Endometrial microvascular endothelial cells (primary cell): ENCODE data around the gene ZNF687. TPM values are rescaled to one million over a fixed set of nuclear protein-coding genes. Genes with fewer than 3 reads are reported as not detected.

Experiments used
- in situ Hi-C: cut with HindIII; loops from 2 replicates; pipeline ENCODE4 v1.10.0; 2017; ENCODE audit warnings: low sequenced_read_pairs, low pct_unique_long_range_greater_than_20kb; ENCODE audit errors: inconsistent ontology term
- total RNA-seq: library from RNA; depleted of rRNA; stranded (reverse); fragments of >200 nt; gene quantifications from one replicate; pipeline ENCODE4 v1.2.3, GENCODE V29; 2015; ENCODE audit errors: inconsistent ontology term

ZNF687 gene
- total RNA-seq, 1 donor from 2014 or later, result 13.5 TPM

GRCh38 chr1:151294742-151295462, 12.8 kb downstream of the ZNF687 start:
- in situ Hi-C loops, result no loop called here

- in situ Hi-C loops, result no loop called here
These were observed 27.8 kb downstream of the ZNF687 start for GRCh38 chr1:151309811-151310323.

GRCh38 chr1:151311011-151311410, 28.9 kb downstream of the ZNF687 start:
- in situ Hi-C loops, result no loop called here

DNA sequence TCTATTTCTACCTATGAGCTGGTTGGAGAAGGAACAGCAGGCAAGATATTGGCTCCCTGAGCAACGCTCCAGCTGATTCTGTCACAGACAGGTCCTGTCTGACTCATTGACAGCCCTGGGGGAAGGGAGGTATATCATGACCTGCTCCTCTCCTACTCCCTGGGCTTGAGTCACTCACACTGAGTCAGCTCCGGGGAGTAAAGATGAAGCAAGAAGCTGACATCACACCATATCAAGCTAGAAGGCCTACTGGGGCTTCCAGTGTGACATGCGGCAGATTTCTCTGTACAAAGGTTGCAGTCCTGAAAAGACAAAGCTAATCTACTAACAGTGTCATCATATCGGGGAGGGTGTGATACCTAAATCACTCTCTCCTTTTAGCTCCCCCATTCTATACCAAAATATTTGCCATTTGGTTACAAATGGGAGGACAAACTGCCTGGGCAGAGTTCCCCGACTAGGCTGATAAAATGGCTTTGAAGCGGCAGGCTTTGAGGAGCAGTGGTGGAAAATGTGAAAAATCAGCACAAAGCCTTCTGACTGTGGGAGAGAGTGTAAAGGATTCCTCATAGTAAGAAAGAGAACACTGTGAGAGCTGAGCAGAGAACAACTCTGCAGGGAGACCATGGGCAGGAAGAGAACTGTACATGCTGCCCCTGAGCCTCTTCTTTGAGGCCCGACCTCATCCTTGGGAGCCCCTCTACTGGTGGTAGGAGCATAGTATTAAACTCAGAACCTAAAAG, 29.7 kb downstream of the ZNF687 start:
- in situ Hi-C loops, result no loop called here

DNA sequence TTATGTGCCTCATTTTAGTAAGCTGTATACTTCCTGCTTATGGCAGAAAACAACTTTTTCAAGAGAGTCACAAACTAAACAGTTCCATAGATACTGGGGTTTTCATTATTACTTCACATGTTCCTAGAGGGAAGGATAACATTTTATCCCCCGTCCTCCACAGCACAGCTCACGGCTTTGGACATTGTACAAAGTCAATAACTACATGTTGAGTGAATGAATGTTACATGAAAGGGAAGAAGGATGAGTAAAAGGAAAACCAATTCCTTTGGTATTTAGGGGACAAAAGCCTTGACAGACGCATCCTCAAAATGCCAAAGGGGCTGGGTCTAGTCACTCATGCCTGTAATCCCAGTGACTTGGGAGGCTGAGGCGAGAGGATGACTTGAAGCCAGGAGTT, 30.3 kb downstream of the ZNF687 start:
- in situ Hi-C loops, result no loop called here

GRCh38 chr1:151312826-151313225, 30.7 kb downstream of the ZNF687 start:
- in situ Hi-C loops, result no loop called here

GRCh38 chr1:151313501-151313900, 31.4 kb downstream of the ZNF687 start:
- in situ Hi-C loops, result no loop called here

DNA sequence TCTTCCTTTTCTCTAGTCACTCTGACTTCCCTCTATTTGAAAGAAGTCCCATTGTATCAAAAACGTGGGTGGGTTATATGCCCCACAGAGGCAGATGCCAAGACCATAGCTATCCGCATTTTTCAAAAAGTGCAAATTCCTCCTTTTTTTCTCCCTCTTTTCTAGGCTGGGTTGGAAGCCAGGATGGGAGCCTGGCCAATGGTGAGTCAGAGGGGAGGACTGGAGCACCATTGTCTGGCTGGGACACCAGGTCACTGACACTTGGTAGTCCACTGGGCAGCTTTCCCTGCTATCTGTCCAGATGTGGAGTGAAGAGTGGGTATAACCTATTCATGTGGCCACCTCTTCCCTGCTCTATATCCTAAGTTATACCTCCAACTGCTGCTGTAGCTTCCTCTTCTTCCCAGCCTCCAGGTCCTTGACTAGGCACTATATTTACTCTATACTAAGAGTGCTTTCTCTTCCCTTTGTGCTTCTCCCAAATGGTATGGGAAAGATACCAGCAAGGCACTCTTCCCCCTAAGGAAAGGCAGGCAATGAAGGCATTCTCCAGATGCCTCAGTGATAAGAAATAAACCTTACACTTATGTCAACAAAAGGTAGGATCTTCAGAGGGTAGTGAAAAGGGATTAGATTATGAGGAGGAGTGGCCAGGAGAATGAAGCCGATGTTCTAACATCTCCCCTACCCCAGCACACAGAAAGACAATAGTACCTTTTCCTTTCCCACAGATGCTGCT, 32.2 kb downstream of the ZNF687 start:
- in situ Hi-C loops, result no loop called here

DNA sequence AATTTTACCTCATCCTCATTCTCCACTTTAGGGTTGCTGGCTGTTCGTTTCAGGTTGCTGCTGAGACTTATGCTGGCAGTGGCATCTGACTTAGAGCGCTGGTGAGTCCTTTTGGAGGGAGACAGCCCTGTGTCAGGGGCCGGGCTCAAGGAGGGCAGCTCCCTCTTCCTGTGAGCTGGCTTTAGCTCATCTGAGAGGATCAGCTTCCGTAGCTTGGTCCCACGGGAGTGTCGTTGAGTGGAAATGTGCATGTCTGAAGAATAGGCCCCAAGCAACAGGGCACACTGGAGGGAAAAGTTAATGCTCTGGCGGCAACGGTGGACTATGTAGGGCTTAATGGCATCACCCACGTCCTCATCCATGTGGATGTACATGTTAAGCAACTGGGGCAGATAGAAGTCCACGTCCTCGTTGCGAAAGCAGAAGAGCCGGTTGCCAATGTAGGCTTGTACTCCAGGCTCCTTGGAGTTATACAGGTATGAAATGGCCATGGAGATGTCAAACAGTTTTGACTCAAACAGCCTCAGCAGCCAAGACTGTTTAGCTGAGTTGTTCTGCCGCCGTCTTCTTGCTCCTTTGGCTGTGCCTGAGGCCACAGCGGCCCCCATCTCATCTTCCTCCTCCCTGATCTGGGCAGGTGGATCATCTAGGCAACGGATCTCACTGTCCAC, 33.6 kb downstream of the ZNF687 start:
- in situ Hi-C loops, result no loop called here

DNA sequence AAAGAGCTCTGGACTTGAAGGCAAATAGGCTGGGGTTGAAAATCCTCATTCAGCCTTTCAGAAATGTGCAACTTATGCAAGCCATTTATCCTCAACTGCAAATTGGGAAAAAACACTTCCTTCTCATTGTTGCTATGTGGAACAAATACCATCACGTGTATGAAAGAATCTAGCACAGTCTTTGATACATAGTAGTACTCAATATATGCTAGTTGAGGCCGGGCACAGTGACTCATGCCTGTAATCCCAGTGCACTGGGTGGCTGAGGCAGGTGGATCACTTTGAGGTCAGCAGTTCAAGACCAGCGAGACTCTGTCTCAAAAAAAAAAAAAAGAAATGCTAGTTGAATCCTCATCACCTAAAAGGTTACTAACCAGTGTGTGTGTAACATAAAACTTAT, 36.9 kb downstream of the ZNF687 start:
- in situ Hi-C loops, result no loop called here

DNA sequence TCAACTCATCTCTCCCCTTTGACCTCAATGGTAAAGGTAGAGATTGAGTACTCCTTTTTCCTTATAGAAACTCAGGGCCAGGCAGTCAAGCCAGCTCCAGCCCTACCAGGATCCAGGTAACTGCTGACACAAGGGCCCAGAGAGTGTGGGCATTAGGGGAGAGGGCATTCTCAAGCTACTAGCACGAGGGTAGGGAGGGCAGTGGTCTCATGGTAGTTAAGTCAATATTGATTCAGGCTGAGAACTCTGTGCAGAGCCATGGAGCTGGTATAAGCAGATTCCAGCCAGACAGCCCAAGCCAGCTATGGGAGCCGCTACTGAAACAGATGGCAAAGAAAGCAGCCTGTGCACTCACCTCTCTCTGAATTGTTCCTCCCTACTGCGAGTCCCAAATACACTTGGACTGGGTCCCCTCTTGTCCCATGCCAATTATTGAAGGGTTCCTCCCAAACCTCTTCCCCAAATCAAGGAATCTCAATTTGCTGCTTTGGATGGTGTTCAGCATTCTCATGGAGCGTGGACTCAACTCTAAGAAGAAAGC, 42.4 kb downstream of the ZNF687 start:
- in situ Hi-C loops, result no loop called here

DNA sequence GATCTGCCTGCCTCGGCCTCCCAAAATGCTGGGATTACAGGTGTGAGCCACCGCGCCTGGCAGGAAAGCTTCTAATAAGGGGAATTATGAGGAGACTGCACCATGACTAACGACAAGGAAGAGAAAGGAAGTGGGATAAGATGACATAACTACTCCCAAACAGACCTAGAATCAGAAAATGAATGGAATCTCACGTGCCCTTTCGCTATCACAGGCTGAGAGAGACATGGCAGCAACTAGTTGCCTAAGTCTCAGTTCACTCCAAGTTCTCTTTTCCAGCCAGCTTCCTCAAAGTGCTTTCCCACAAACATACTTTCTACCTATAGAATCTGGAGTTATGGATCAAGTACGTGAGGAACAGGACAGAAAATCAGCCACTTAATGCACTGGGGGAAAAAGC, 43.1 kb downstream of the ZNF687 start:
- in situ Hi-C loops, result no loop called here

DNA sequence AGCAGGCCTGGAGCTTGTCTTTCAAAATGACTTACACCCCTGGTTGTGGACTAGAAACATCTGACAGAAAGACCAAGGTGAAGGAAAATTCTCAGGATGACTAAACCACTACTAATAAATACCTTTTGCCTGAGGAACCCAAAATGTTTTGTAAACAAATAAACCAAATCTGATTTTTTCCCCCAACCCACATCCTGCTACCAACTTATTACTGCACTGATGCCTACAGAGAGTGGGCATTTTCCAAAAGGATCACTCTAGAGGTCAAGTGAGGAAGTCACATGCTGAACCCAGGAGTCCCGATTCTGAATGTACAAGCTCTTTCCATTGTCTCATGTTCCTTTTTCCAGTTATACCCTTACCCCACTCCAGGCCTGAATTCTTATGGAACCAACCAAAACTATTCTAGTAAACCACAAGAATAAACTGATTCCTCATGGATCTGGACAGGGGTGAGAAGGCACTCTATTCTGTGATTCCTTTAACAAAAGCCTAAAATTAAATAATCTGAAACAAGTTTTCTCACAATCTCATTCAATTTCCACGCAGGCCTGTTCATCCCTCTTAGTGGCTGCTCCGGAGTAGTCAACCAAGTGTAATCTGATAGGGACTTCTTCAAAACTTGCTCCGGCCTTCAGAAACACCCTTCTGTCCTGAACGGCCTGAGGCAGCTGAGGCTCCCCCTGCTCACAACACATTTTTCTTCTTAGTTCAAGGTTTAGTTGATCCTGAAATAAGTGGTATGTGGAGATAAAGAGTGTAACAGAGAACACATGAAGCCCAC, 43.7 kb downstream of the ZNF687 start:
- in situ Hi-C loops, result no loop called here

GRCh38 chr1:151326619-151327222, 44.6 kb downstream of the ZNF687 start:
- in situ Hi-C loops, result no loop called here

DNA sequence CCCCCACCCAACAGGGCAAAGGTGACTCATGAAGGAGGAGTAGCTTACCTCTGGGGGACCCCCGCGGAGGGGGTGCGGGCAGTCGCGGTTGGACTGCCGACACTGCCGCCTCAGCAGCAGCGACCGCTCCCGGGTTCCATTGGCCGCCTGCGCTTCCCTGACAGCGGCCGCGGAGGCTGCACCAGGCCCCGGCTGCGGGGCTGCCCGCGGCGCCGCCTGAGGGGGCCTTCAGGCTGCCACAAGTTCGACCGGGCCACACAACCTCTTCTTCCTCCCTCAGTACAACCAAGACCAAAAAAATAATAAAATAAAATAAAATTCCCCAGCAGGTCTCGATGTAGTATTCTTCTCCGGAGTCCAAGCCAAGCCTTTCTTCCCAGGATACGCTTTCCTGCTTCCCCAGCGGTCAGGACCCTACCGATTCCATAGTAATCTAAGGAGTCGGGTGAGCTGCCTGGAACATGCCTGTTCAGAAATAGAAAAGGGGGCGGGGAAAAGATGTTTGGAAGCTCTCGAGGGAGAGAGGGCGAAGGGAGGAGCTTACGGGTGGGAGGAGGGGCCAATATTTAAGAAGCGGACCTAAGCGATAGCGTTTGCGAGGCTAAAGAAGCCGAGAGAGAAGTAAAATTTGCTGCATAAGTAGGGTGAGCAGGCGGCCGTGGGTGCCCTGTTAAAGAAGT, 45.3 kb downstream of the ZNF687 start, which contains the start of gene PI4KB:
TSS of gene PI4KB (minus strand) at position 194 of the 680 bp plus-strand sequence. CDS start 10,935 bp downstream, outside the sequence.
- in situ Hi-C loops, result no loop called here

- in situ Hi-C loops, result no loop called here
These were observed 46.0 kb downstream of the ZNF687 start for GRCh38 chr1:151327903-151328674.
